Astrocyte of the spinal cord (primary cell): ENCODE measurements around the gene F10.
"Not testable (repeated sequence)": the region's sequence is repeated elsewhere in the genome, so short reads cannot be mapped to it uniquely, and the experiment has no call there.

ENCODE experiments used
- DNase-seq: peaks from one replicate; pipeline ENCODE4 v3.0.0; 2011; ENCODE audit warnings: low read depth, low spot score
- H3K4me3 ChIP-seq: 2 replicates; pipeline ENCODE4 v1.5.1; 2011; ENCODE audit warnings: low read depth, mild to moderate bottlenecking, low read length, moderate library complexity
- CTCF ChIP-seq: IDR thresholded peaks from 2 replicates; pipeline ENCODE4 v1.5.1; 2012; ENCODE audit warnings: low read depth, mild to moderate bottlenecking, low read length, inconsistent platforms
- in situ Hi-C: cut with HindIII; loops from 2 replicates; pipeline ENCODE4 v1.10.0; 2017; ENCODE audit warnings: low sequenced_read_pairs

Gene F10

DNA sequence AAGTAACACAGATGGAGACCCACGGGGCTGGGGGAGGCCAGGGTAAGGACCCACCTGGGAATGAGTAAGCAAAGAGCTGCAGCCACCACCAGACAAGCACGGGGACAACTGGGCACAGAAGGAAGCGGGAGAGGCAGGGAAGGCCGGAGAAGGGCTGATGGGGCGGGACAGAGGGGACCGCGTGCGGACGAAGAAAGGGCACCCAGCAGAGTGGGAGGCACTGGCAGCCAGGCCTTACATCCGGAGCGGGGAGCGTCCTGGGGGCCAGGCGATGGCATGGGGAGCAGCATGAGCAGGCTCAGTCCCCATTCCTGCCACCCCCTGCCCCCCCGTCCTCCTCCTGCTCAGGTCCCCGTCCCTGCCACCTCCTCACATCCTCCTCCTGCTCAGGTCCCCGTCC lies 38.8 kb downstream of the F10 start:
- DNase-seq, result no peak

GRCh38 chr13:113161975-113162374 lies 39.4 kb downstream of the F10 start:
- H3K4me3 ChIP-seq, in situ Hi-C loops, DNase-seq: not testable (repeated sequence)

More for the DNA sequence above, 38.8 kb downstream of the F10 start:
- H3K4me3 ChIP-seq, result no peak overlapping the region
- TF ChIP-seq CTCF, result no peak
- in situ Hi-C loops, result no loop called here

DNA sequence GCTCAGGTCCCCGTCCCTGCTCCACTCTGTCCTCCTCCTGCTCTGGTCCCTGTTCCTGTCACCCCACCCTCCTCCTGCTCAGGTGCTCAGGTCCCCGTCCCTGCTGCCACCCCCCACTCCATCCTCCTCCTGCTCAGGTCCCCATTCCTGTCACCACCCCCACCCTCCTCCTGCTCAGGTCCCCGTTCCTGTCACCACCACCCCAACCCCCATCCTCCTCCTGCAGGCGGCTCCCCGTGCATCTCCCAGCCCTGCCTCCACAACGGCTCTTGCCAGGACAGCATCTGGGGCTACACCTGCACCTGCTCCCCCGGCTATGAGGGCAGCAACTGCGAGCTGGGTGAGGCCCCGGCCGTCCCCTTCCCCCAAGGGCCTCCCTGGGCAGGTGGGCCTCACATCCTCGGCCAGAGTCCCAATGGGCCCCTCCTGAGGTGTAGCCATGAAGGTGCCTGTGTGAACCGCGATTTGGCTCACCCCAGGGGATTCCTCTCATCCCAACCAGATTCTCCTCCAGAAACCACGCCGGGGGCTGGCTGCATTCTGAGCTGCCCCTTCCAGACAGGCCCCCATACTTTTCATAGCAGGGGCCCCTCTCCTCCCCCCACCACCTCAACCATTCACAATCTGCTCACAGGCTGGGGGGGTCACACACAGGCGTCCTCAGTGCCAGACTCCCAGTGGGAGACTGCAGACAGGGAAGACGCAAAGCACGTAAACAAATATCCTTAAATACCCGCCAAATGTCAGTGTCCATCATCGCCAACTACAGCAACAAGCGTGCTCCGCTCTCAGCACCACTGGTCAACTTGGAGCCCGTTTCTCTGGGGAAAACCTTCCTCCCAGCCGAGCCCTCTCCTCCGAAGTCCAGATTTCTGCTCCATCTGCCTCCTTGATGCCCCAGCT lies 40.4 kb downstream of the F10 start:
- no peak for DNase-seq
- in situ Hi-C loops, result no loop called here

DNA sequence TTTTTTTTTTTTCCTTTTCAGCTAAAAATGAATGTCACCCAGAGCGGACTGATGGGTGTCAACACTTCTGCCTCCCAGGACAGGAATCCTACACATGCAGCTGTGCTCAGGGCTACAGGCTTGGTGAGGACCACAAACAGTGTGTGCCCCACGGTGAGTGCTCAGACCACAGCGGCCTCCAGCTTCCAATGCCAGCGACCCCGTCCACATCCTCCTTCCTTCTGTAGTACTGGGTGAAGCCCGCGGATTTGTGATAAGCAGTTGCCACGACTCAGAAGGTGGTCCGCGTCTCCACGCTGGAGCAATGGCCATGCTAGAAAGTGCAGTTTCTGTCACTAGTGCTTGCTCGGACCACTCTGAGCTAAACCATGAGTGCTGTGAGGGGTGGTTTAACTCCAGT lies 41.9 kb downstream of the F10 start:
- DNase-seq, result no peak
- H3K4me3 ChIP-seq, result no peak overlapping the region
- in situ Hi-C loops, result no loop called here
- TF ChIP-seq CTCF, result no peak

More for the DNA sequence above, 40.4 kb downstream of the F10 start:
- H3K4me3 ChIP-seq, result no peak overlapping the region
- no peak for TF ChIP-seq CTCF

DNA sequence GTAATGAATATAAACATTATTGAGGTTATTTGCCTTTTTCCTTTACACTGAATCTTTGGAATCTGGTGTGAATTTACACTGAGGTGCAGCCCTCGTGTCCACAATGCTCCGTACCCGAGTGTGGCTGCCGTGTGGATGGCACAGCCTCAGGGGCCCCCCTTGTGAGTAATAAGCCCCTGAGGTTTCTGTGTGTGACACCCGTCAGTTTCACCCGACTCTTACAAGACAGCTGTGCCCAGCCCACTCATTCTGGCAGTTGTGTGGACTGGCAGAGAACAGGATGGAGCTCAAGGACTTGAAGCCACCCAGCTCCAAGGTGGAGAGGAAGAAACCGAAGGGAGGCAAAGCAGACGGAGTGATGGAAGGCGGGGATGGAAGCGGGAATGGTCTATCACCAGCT lies 43.7 kb downstream of the F10 start:
- DNase-seq, result no peak
- in situ Hi-C loops, result no loop called here
- no peak for TF ChIP-seq CTCF
- H3K4me3 ChIP-seq, result no peak overlapping the region

DNA sequence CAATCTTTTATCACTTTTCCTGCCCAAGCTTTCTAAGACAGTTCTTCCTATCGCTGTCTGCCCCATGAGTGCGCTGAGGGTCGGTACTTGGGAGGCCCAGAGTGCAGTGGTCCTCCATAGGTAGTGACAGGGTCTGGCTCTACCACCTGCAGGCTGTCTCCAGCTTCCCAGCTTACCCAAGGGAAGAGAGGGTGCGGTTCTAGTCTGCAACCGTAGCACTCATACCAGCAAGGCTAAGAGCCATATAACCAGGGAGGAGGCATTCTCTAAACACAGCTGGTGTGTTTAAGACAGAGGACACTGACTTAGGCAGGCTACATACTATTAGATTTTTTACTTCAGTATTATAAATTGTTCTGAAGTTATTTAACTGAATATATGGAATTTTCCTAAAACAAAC lies 44.1 kb downstream of the F10 start:
- no peak for DNase-seq
- H3K4me3 ChIP-seq, result no peak overlapping the region
- in situ Hi-C loops, result no loop called here
- TF ChIP-seq CTCF, result no peak

- no peak for TF ChIP-seq CTCF
These were observed 44.6 kb downstream of the F10 start for GRCh38 chr13:113167155-113167554.

More at GRCh38 chr13:113167155-113167554, 44.6 kb downstream of the F10 start:
- in situ Hi-C loops, result no loop called here
- no peak for DNase-seq
- no peak overlapping the region for H3K4me3 ChIP-seq
